ENCODE results near the gene GJB6. TPM values are rescaled to one million over a fixed set of nuclear protein-coding genes. Genes with fewer than 3 reads are reported as not detected.

The GJB6 gene
- total and polyA plus RNA-seq, 2 donors from 2014 or later, result not detected

DNA sequence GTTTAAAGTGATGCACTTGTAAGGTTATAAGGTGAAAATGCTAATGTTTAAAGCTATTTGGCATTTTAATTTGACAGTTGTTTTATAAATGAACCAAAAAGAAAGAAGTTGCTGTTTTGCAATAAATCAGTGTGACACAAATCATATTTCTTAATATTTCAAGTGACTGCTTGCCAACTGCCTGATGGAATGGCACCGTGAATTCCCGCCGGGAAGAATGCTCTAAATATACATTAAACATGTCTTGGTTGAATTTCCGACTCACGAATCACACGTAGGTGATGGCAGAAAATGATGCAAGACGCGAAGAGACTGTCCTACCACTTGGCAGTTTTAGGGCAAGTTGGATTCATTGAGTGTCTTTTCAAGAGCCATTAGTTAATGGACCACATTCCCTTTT, 36.3 kb downstream of the GJB6 start:
- Histone ChIP-seq H3K9me3 (ENCODE audit: control insufficient read depth in 2 of 3, insufficient read depth in 1 of 3, low read length in 3 of 3) (no peaks in the 10 kb centered on the region), H3K27me3 (ENCODE audit: control insufficient read depth, insufficient read depth, low read length) (peaks cover 24% of the 10 kb centered on the region), H3K9ac (ENCODE audit: low read length in 3 of 3) (no peak overlapping the region), H3K4me3 (ENCODE audit: low read length in 3 of 3) (no peak overlapping the region), H3K27ac (ENCODE audit: low read depth in 2 of 2, low read length in 2 of 2) (no peak overlapping the region), H3K4me1 (ENCODE audit: control insufficient read depth in 2 of 3, insufficient read depth in 2 of 3, low read depth in 1 of 3, low read length in 3 of 3) (peaks cover 0 to 7% (median 6%) of the 10 kb centered on the region in 3 donors), H3K36me3 (ENCODE audit: control insufficient read depth in 2 of 3, insufficient read depth in 3 of 3, low read length in 3 of 3) (no peaks in the 10 kb centered on the region)
- DNase-seq (no peak), FAIRE-seq (no peak)
- TF ChIP-seq, protein P1, sequence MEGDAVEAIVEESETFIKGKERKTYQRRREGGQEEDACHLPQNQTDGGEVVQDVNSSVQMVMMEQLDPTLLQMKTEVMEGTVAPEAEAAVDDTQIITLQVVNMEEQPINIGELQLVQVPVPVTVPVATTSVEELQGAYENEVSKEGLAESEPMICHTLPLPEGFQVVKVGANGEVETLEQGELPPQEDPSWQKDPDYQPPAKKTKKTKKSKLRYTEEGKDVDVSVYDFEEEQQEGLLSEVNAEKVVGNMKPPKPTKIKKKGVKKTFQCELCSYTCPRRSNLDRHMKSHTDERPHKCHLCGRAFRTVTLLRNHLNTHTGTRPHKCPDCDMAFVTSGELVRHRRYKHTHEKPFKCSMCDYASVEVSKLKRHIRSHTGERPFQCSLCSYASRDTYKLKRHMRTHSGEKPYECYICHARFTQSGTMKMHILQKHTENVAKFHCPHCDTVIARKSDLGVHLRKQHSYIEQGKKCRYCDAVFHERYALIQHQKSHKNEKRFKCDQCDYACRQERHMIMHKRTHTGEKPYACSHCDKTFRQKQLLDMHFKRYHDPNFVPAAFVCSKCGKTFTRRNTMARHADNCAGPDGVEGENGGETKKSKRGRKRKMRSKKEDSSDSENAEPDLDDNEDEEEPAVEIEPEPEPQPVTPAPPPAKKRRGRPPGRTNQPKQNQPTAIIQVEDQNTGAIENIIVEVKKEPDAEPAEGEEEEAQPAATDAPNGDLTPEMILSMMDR (IDR thresholded peaks at IDR 0.05; ENCODE audit: borderline replicate concordance, extremely low read depth, insufficient read depth), result no peak
- intact Hi-C loops (cut with DNase I), result no loop called here

DNA sequence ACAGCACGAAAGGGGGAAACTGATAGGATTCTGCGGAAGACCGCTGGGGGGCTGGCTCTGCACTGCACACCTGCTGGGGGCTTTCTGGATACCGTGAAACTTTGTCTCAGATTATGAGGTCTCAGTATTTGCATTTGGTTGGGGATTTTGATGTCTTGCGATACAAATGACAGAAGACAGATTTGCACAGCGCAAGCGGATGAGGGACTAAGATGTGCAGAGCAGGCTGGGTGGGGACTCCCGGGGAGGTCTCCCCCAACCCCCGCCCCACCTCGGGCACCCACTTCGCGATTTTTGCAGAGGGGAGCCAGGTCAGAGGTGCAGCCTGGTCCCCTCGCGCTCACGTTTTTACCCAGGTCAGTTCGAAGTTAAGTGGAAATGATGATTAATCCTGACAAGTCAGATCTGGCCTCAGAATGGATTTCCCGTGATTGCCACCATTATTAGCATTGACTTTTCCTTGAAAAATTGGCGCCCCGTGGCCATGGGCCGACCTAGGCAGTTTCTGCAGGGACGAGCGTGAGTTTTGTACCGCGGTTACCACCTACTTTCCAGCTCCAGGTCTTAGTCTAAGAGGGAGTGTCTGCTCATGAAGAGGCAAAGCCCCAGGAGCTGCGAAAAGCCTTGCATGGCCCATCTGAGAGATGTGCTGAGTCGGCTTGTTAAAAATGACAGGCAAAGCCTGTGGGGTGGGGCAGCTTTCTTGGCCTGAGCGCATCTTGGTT, 38.0 kb downstream of the GJB6 start:
- Histone ChIP-seq H3K36me3 (ENCODE audit: control insufficient read depth in 2 of 3, insufficient read depth in 3 of 3, low read length in 3 of 3) (no peaks in the 10 kb centered on the region), H3K9ac (ENCODE audit: low read length in 3 of 3) (no peak overlapping the region), H3K4me3 (ENCODE audit: low read length in 3 of 3) (peak overlapping the region in 1 of 3 donors; percentile 70), H3K4me1 (ENCODE audit: control insufficient read depth in 2 of 3, insufficient read depth in 2 of 3, low read depth in 1 of 3, low read length in 3 of 3) (peaks cover 4 to 7% (median 7%) of the 10 kb centered on the region in 3 donors), H3K9me3 (ENCODE audit: control insufficient read depth in 2 of 3, insufficient read depth in 1 of 3, low read length in 3 of 3) (no peaks in the 10 kb centered on the region), H3K27me3 (ENCODE audit: control insufficient read depth, insufficient read depth, low read length) (peaks cover 24% of the 10 kb centered on the region), H3K27ac (ENCODE audit: low read depth in 2 of 2, low read length in 2 of 2) (no peak overlapping the region)
- DNase-seq (peak in 1 of 5 donors; percentile 20), FAIRE-seq (no peak)
- TF ChIP-seq, protein P1 (IDR thresholded peaks at IDR 0.05; ENCODE audit: borderline replicate concordance, extremely low read depth, insufficient read depth), result no peak
- intact Hi-C loops (cut with DNase I), result no loop called here

DNA sequence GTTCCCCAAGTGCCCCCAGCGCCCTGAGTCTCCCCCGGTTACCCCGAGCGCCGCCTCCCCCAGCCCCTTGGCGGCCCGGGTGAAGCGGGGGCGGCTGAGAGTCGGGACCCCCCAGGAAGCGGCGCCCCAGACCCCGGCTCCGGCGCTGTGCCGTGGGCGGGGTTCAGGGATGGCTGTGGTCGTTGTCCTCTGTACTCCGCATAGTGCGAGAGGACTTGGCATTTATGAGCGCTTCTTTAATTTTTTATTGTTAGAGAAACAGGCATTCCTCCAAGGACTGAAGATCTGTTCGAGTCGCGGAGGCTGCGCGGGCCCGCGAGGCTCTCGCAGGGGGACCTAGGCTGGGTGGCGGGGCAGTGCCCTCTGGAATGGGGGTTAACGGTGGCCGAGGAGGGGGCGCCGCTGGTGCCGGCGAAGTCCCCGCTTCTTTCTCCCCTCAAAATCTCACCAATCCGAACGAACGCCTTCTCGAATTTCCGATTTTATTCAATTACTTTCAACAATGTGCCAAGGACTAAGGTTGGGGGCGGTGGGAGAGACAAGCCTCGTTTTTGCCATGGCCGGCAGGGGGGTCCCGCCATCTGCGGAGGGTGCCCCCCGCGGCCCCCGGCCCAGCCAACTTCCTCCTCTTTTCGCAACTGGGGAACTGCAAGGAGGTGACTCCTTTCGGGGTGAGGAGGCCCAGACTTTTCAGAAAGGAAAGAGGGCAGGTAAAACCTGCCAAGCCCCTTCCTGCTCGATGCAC, 38.8 kb downstream of the GJB6 start:
- TF ChIP-seq, protein P1 (IDR thresholded peaks at IDR 0.05; ENCODE audit: borderline replicate concordance, extremely low read depth, insufficient read depth), result no peak
- H3K9ac ChIP-seq (ENCODE audit: low read length in 3 of 3), result no peak overlapping the region
- H3K27me3 ChIP-seq (ENCODE audit: control insufficient read depth, insufficient read depth, low read length), result peaks cover 24% of the 10 kb centered on the region
- no peak overlapping the region for H3K27ac ChIP-seq (ENCODE audit: low read depth in 2 of 2, low read length in 2 of 2)
- H3K4me1 ChIP-seq (ENCODE audit: control insufficient read depth in 2 of 3, insufficient read depth in 2 of 3, low read depth in 1 of 3, low read length in 3 of 3), result peaks cover 4 to 7% (median 5%) of the 10 kb centered on the region in 3 donors
- no peak for FAIRE-seq
- intact Hi-C loops (cut with DNase I), result no loop called here
- no peaks in the 10 kb centered on the region for H3K9me3 ChIP-seq (ENCODE audit: control insufficient read depth in 2 of 3, insufficient read depth in 1 of 3, low read length in 3 of 3)
- H3K4me3 ChIP-seq (ENCODE audit: low read length in 3 of 3), result peak overlapping the region in 2 of 3 donors; percentile 17 to 70
- no peaks in the 10 kb centered on the region for H3K36me3 ChIP-seq (ENCODE audit: control insufficient read depth in 2 of 3, insufficient read depth in 3 of 3, low read length in 3 of 3)
- DNase-seq, result peak in 2 of 5 donors; percentile 32 to 61

Data from kidney (tissue), 14 donors.